Activated gamma-delta T cell treated with Interleukin-2 at 50 U/mL for 16 hours (primary cell): Measurements from ENCODE around the gene PKP4.
"Not testable (repeated sequence)": the region's sequence is repeated elsewhere in the genome, so short reads cannot be mapped to it uniquely, and the experiment has no call there.

Experiments
- DNase-seq: peaks from one replicate; pipeline ENCODE4 v3.0.0-alpha.2; 2020

The PKP4 gene

GRCh38 chr2:158456309-158457066 lies at the start of gene PKP4, which contains the start of gene CCDC148:
TSS of gene PKP4 (plus strand) at chr2:158456952. CDS start at chr2:158533185, 76,233 bp downstream.
TSS of gene CCDC148 (minus strand) at chr2:158456753. CDS start at chr2:158456439, 314 bp downstream.
- DNase-seq, result peak; percentile 83

GRCh38 chr2:158407031-158407430 lies 49.7 kb upstream of the PKP4 start:
- DNase-seq, result no peak

GRCh38 chr2:158410132-158410531 lies 46.6 kb upstream of the PKP4 start:
- DNase-seq, result no peak

GRCh38 chr2:158411748-158412147 lies 45.0 kb upstream of the PKP4 start:
- no peak for DNase-seq

- no peak for DNase-seq
Observed at GRCh38 chr2:158412206-158412605, 44.5 kb upstream of the PKP4 start.

GRCh38 chr2:158413581-158413980 lies 43.2 kb upstream of the PKP4 start:
- DNase-seq, result no peak

GRCh38 chr2:158414538-158414937 lies 42.2 kb upstream of the PKP4 start:
- DNase-seq, result no peak

- no peak for DNase-seq
Observed at GRCh38 chr2:158432117-158432516, 24.6 kb upstream of the PKP4 start.

GRCh38 chr2:158433716-158434115 lies 23.0 kb upstream of the PKP4 start:
- DNase-seq, result not testable (repeated sequence)

GRCh38 chr2:158439062-158439461 lies 17.7 kb upstream of the PKP4 start:
- DNase-seq, result not testable (repeated sequence)

GRCh38 chr2:158443606-158444005 lies 13.1 kb upstream of the PKP4 start:
- DNase-seq, result no peak

GRCh38 chr2:158457092-158457825 lies 507 bp downstream of the PKP4 start:
- peak; percentile 38 for DNase-seq

GRCh38 chr2:158457826-158458616 lies 1.3 kb downstream of the PKP4 start:
- DNase-seq, result no peak

- no peak for DNase-seq
Observed at GRCh38 chr2:158458617-158458920, 1.8 kb downstream of the PKP4 start.

GRCh38 chr2:158459161-158460003 lies 2.6 kb downstream of the PKP4 start:
- no peak for DNase-seq

- no peak for DNase-seq
Observed at GRCh38 chr2:158460632-158461297, 4.0 kb downstream of the PKP4 start.

GRCh38 chr2:158463496-158464095 lies 6.8 kb downstream of the PKP4 start:
- no peak for DNase-seq

GRCh38 chr2:158464426-158465281 lies 7.9 kb downstream of the PKP4 start:
- no peak for DNase-seq

- no peak for DNase-seq
Observed at GRCh38 chr2:158467248-158467647, 10.5 kb downstream of the PKP4 start.

GRCh38 chr2:158472829-158473228 lies 16.1 kb downstream of the PKP4 start:
- not testable (repeated sequence) for DNase-seq

- DNase-seq, result not testable (repeated sequence)
Observed at GRCh38 chr2:158473300-158473699, 16.5 kb downstream of the PKP4 start.
